ENCODE measurements around the gene MLXIPL.

The MLXIPL gene

GRCh38 chr7:73549176-73549575 is 75.1 kb downstream of the MLXIPL start:
- in situ Hi-C loops (cut with HindIII; ENCODE audit: low sequenced_read_pairs): no loop called here
- DNase-seq (ENCODE audit: low read depth): no peak
- no peak overlapping the region for H3K4me3 ChIP-seq (ENCODE audit: low read depth, low read length)
- TF ChIP-seq CTCF (IDR thresholded peaks at IDR 0.05; ENCODE audit: low read depth, low read length, missing control alignments): no peak

- DNase-seq (ENCODE audit: low read depth): no peak
- no peak for TF ChIP-seq CTCF (IDR thresholded peaks at IDR 0.05; ENCODE audit: low read depth, low read length, missing control alignments)
- no peak overlapping the region for H3K4me3 ChIP-seq (ENCODE audit: low read depth, low read length)
- in situ Hi-C loops (cut with HindIII; ENCODE audit: low sequenced_read_pairs): no loop called here
Measured at GRCh38 chr7:73547841-73548240, 76.5 kb downstream of the MLXIPL start.

- H3K4me3 ChIP-seq (ENCODE audit: low read depth, low read length): no peak overlapping the region
- TF ChIP-seq CTCF (IDR thresholded peaks at IDR 0.05; ENCODE audit: low read depth, low read length, missing control alignments): no peak
- in situ Hi-C loops (cut with HindIII; ENCODE audit: low sequenced_read_pairs): no loop called here
- DNase-seq (ENCODE audit: low read depth): no peak
Measured at GRCh38 chr7:73544678-73545077, 79.6 kb downstream of the MLXIPL start.

Measured in astrocyte of the cerebellum (primary cell).